ENCODE measurements around the gene TRMT1.
"Not testable (repeated sequence)": the region's sequence is repeated elsewhere in the genome, so short reads cannot be mapped to it uniquely, and the experiment has no call there.

TRMT1 gene

DNA sequence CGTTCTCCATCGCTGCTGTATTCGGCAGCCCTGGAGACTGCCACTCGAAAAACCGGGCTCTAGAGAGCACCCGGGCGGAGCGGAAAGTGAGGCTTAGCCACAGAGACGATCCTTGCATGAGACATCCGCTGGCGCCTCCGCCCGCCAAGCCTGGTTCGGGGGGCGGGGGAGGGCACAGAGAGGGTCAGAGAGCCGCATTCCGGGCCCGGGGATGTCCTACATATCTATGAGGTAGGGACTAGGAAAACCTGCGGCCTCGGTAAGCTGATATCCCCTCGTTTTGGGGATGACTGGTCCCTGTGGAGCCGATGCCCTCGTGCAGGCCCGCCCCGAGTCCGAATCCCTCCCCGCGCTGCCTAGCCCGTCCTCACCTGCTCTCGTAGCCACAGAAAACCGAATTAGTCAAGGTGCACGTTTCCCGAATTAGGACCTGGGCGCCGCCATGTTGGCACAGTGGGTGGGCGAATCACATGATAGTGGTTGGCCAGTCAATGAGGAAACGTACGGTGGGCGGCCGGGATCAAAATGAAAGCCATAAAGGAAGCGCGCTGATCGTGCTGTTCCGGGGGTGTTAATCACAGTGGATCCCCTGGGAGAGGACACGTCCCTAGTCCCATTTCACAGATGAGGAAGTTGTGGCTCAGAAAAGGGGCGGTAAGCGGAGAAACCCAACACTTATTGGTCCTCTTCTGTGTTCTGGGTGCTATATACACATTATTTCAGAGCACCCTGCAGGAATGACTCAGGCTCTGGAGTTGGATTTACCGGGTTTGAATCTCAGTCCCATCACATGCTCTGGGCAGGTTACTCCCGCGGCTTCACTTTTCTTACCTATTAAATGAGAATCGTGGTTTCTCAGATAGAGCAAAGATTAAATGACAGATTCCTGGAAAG lies at the start of gene TRMT1:
TSS of gene TRMT1 (minus strand) at position 459 of the 894 bp plus-strand sequence. CDS start at position 118, 341 bp downstream.
- DNase-seq = peak; percentile 82

- not testable (repeated sequence) for DNase-seq
Observed at GRCh38 chr19:13166151-13166550, 49.6 kb upstream of the TRMT1 start.

- no peak for DNase-seq
Observed at GRCh38 chr19:13165162-13165997, 48.8 kb upstream of the TRMT1 start.

DNA sequence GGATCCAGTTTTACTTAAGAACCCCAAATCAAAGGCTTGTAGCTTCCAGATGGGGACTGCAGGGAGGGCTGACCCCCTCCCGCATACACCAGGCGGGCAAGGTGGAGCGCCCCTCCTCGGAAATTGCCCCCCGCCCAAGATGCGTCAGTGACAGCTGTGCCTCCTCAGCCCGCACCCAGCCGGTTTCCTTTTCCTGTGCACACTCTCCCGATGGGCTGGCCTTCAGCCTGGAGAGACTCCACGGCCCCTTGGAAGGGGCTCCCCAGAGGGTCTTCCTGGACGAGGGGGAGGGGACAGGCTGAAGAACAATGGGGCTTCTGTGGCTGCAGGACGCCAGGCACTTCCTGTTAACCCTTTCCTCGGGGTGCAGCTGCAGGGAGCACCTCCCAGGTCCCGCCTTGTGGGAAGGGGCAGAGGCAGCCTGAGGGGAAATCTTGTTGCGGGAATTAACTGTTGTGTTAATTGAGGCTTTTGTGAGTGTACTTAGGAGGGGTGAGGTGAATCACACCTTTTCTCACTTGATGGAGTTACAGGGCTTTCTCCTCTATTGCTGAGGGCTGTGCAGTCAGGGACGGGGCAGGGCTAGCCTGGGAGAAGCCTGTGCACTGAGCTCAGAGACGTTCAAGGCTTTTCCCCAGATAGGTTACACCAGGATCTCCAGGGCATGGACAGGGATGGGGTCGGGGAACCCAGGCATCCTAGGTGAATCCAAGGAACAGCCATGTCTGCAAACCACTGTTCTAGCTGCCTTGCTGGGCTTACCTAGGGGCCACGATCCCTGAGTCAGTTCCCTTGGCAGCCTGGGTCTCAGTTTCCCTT lies 48.0 kb upstream of the TRMT1 start:
- peak; percentile 49 for DNase-seq

- peak; percentile 36 for DNase-seq
Observed at GRCh38 chr19:13163609-13164342, 47.2 kb upstream of the TRMT1 start.

DNA sequence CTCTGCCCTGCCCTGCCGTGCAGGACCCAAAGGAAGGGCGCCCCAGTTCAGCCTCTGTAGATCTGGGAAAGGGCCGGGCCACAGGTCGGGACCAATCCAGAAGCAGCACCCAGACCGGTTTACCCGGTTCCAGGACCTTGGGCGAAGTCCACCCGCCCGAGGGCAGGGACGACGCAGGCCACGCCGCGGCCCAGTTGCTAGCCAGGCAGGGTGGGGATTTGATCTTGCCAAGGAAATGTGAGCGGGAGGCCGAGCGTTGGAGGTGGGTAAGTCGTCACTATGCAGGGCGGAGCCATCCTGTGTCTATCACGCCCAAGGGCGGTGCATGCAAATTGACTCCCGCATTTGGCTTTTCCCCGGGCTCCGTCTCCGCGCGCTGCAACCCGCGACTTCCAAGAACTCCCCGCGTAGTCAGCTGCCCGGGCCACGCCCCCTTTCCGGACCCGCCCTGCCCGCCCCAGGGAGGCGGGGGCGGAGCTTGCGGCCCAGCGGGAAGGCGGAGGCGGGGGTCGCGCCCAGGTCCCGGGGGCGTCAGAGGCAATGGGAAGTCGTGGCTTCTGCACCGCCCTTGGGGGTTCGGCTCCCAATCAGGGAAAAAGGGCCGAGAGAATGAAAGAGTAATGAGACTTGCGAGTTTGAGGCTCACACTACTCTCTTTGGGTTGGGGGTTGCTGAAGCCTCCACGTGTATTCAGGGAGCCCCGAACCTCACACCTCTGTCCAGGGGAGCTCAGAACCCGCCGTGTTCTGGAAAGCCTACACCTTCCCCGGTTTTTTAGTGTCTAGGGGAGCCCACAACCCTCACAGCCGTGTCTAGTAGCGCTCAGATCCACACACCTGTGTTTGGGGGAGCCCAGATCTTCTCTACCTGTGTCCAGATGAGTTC lies 46.4 kb upstream of the TRMT1 start:
- peak; percentile 89 for DNase-seq

- no peak for DNase-seq
Observed at GRCh38 chr19:13160557-13160956, 44.0 kb upstream of the TRMT1 start.

DNA sequence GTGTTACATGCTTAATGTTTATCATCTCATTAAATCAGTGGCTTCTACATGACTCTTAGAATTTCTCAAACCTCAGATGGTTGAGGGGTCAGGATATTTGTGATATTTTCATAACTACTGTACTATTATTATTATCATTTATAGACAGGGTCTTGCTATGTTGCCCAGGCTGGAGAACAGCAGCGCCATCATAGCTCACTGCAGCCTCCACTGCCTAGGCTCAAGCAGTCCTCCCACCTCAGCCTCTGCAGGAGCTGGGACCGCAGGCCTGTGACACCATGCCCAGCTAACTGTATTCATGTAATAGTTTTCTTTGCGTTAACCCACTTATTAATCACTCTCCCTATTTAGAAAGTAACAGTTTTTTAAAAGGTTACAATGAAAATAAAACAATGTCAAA lies 43.2 kb upstream of the TRMT1 start:
- DNase-seq = no peak

DNA sequence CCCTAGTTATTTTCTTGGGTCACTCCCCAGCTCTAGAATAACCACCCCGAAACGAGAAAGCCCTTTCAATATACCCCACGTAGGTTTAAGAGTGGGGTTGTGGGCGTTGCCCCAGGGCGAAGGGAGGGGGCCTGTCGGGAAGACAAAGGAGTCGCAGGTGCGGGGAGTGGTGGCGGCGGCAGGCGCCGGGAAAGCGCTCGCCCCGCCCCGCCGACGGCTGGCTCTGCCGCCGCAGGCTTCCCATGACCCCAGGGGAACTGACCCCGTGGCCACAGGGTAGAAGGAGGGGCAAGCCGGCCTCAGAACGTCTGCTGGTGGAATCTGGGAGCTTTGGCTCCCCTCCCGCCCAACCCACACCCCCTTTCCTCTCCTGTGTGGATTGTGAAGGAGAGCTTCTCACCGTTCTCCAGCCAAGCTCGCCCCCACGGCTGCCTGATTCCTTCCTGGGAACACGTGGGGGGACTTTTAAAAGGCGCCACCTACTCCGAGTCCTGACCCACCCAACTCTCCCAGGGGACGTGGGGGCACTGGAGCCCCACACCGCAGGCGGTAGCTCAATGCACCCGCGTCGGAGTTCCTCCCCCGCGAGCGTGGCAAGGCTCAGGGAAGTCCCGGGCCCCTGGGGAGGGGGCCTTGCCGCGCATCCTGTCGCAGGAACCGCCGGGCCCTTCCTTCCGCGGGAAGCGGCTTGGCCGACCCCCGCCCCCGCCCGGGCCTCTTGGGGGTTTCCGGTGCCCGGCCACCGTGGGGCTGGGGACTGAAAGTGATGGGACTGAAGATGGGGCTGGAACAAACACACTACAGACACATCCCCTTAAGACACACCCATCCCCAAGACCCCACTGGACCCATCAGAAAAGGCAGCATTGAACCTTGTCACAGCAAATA lies 39.2 kb upstream of the TRMT1 start:
- DNase-seq = no peak

DNA sequence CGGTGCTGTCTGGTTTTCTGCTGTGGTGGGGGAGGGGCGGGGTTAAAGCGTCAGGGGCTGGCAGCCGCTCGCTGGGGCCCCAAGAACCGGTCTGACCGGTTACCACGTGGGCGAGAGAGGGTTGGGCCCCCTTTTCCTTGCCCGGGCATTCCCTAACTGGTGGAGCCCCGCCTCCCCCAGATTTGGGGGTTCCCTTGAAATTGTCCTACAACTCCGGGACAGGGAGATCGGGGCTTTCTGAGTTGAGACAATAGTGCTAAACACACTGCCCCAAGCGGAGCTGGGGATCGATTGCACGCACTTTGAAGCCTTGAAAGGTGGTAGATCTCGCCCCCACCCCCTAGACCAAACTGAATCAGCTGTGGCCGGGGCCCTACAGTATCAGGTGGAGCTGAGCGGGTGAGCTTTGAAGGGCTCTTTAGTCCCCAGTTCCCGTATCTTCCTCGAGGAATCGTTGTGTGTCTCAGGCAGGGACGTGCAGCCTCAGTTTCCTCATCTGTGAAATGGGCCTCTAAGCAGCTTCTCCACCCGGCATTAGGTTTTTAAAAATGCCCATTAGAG lies 38.5 kb upstream of the TRMT1 start:
- DNase-seq = peak; percentile 6

DNA sequence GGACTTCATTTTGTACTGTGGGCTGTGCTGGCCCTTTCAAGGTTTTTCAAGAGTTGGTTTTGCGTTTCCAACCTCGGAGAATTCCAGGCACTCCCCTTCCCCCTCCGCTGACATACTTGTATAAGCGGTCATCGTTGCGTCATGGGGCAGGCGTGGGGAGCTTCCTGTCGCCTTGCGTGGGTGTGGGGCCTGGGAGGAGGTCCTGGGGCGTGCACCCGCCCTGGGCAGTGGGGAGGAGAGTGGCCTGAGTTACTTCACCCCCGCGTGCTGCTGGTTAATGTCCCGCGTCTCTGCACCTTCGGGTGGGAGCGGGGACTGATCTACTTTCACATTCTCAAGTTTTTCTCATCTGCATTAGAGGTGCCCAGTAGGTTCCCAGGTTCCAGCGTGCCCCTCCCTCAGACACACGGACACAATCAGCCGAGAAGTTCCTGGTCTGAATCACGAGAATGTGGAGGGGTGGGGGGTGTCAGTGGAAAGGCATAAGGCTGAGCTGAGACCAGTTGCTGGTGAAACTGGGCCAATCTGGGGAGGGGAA lies 37.8 kb upstream of the TRMT1 start:
- DNase-seq = peak; percentile 20

- peak; percentile 40 for DNase-seq
Observed at GRCh38 chr19:13153569-13154240, 37.2 kb upstream of the TRMT1 start.

DNA sequence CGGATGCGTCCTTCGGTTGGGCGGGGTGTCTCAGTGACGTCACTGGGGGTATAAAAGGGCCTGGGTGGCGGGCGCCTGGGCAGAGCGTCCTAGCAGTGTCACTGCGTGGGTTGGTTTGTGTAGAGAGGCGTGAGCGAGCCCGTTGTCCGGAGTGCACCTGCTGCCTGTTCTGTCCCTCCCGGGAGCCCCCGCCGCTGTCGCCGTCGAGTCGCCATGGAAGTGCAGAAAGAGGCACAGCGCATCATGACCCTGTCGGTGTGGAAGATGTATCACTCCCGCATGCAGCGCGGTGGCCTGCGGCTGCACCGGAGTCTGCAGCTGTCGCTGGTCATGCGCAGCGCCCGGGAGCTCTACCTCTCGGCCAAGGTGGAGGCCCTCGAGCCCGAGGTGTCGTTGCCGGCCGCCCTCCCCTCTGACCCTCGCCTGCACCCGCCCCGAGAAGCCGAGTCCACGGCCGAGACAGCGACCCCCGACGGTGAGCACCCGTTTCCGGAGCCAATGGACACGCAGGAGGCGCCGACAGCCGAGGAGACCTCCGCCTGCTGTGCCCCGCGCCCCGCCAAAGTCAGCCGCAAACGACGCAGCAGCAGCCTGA lies 36.5 kb upstream of the TRMT1 start:
- DNase-seq = peak; percentile 91

GRCh38 chr19:13152356-13152973 lies 35.9 kb upstream of the TRMT1 start:
- no peak for DNase-seq

- peak; percentile 96 for DNase-seq
Observed at GRCh38 chr19:13151605-13152355, 35.2 kb upstream of the TRMT1 start.

GRCh38 chr19:13150931-13151604 lies 34.5 kb upstream of the TRMT1 start:
- no peak for DNase-seq

All from NCI-H1092 treated with DMSO at 0.1 percent for 48 hours (cell line).